ENCODE measurements around the gene UBXN7.
"Not testable (repeated sequence)": the region's sequence is repeated elsewhere in the genome, so short reads cannot be mapped to it uniquely, and the experiment has no call there.

UBXN7 gene

DNA sequence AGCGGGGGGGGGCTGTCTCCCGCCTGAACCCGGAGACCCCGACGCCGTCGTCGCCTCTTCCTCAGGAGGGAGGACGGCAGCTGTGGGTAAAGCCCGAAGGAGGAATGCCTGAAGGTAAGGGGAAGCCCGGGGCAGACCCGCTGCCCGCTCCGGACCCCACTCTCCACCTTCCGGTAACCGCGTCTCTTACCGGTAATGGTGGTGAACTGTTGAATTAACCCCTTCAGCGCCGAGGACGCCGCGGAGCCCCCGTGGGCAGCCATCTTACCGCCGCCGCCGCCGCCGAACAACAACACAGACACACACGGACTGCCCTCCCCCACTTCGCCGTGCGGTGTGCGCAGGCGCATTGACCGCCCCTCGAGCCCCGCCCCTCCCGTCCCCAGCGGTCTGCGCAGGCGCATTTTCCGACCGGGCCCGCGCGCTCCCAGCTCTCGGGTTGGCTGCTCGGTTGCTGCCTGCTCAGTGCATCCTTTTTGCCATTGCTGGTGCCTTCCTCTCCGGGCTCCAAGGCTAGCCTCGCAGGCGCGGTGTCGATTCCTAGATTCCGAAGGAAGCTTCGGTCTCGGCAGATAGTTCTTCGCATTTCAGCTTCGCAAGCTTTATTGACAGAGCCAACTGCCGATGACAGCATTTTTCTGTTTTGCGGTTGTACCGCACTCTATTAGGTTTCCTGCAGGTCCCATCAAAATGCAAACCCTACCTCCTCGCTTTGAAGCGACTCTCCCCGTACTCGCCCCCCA lies at the start of gene UBXN7:
Gene UBXN7 (minus strand): TSS at position 291 of the 743 bp plus-strand sequence. CDS start 28 bp downstream, at position 263.
- DNase-seq (ENCODE audit: extremely low read depth, low read depth), result peak; percentile 80
- TF ChIP-seq CTCF (IDR thresholded peaks at IDR 0.05; ENCODE audit: low read depth, low read length), result no peak

- DNase-seq (ENCODE audit: extremely low read depth, low read depth), result no peak
- no peak for TF ChIP-seq CTCF (IDR thresholded peaks at IDR 0.05; ENCODE audit: low read depth, low read length)
Observed at GRCh38 chr3:196477678-196478077, 45.5 kb upstream of the UBXN7 start.

DNA sequence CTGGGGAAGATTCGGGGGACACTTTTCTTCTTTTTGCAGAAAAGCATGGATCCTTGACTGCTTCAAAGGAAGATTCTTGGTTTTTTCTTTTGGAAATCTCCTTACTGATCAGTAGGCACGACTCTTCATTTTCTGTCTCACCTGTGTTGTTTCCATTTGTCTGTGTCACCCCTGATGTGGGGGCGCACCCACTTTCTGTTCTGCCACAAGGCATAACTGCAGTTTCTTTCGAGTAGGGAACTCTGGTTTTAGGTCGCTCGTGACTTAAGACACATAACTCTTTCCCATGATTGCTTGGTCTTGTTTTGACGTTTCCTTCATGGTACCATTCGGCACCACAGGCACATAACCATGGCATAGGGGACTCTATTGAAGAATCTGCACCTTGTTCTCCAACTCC lies 40.1 kb upstream of the UBXN7 start:
- no peak for TF ChIP-seq CTCF (IDR thresholded peaks at IDR 0.05; ENCODE audit: low read depth, low read length)
- DNase-seq (ENCODE audit: extremely low read depth, low read depth), result no peak

GRCh38 chr3:196471551-196471950 lies 39.3 kb upstream of the UBXN7 start:
- TF ChIP-seq CTCF (IDR thresholded peaks at IDR 0.05; ENCODE audit: low read depth, low read length), result no peak
- DNase-seq (ENCODE audit: extremely low read depth, low read depth), result no peak

- not testable (repeated sequence) for DNase-seq (ENCODE audit: extremely low read depth, low read depth)
Observed at GRCh38 chr3:196470182-196470581, 38.0 kb upstream of the UBXN7 start.

- TF ChIP-seq CTCF (IDR thresholded peaks at IDR 0.05; ENCODE audit: low read depth, low read length), result no peak
- DNase-seq (ENCODE audit: extremely low read depth, low read depth), result no peak
Observed at GRCh38 chr3:196463804-196464203, 31.6 kb upstream of the UBXN7 start.

DNA sequence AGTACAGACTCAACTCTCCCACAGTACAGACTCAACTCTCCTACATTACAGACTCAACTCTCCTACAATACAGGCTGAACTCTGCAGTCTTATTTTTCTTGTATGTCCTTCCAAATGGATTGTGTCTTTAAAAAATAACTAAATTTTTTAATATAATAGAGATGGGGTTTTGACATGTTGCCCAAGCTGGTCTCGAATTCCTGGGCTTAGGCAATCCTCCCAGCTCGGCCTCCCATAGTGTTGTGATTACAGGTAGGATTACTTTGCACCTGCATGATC lies 31.2 kb upstream of the UBXN7 start:
- no peak for DNase-seq (ENCODE audit: extremely low read depth, low read depth)
- no peak for TF ChIP-seq CTCF (IDR thresholded peaks at IDR 0.05; ENCODE audit: low read depth, low read length)

DNA sequence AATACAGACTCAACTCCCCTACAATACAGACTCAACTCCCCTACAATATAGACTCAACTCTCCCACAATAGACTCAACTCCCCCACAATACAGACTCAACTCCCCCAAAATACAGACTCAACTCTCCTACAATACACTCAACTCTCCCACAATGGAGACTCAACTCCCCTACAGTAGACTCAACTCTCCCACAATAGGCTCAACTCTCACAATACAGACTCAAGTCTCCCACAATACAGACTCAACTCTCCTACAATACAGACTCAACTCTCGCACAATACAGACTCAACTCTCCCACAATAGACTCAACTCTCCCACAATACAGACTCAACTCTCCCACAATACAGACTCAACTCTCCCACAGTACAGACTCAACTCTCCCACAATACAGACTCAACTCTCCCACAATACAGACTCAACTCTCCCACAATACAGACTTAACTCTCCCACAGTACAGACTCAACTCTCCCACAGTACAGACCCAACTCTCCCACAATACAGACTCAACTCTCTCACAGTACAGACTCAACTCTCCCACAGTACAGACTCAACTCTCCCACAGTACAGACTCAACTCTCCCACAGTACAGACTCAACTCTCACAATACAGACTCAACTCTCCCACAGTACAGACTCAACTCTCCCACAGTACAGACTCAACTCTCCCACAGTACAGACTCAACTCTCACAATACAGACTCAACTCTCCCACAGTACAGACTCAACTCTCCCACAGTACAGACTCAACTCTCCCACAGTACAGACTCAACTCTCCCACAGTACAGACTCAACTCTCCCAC lies 30.7 kb upstream of the UBXN7 start:
- not testable (repeated sequence) for DNase-seq (ENCODE audit: extremely low read depth, low read depth)
